Measurements from ENCODE around the gene DENND4A. TPM values are rescaled to one million over a fixed set of nuclear protein-coding genes. Genes with fewer than 3 reads are reported as not detected.

Gene DENND4A
- total and polyA plus RNA-seq, 7 donors, result 4.0 to 46.7 (median 15.4) TPM

DNA sequence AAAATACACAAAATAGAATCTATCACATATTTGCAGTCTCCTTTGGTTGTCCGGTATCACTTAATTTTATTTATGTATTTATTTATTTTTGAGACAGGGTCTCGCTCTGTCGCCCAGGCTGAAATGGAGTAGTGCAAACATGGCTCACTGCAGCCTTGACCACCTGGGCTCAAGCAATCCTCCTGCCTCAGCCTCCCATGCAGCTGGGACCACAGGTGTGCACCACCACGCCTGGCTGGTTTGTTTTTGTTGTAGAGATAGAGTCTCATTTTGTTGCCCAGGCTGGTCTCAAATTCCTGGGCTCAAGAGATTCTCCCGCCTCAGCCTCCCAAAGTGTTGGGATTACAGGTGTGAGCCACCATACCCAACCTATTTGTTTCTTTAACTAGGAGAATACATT lies 33.9 kb downstream of the DENND4A start:
- Histone ChIP-seq H3K36me3 (ENCODE audit: insufficient read depth in 1 of 2, low read depth in 1 of 2) (peaks cover 0 to 48% of the 10 kb centered on the region in 2 donors), H3K9me3 (no peaks in the 10 kb centered on the region), H3K27ac (no peak overlapping the region), H3K27me3 (ENCODE audit: insufficient read depth in 3 of 3, low read length in 2 of 3) (no peaks in the 10 kb centered on the region), H3K4me3 (no peak overlapping the region), H3K4me1 (no peaks in the 10 kb centered on the region)
- intact Hi-C loops (cut with DNase I), result no loop called here
- ATAC-seq (no peak), DNase-seq (no peak)
- WGBS, 3 donors, result 96 to 99% (median 99%) methylated on average over 5 of the region's 5 CpGs
- TF ChIP-seq, protein P1, sequence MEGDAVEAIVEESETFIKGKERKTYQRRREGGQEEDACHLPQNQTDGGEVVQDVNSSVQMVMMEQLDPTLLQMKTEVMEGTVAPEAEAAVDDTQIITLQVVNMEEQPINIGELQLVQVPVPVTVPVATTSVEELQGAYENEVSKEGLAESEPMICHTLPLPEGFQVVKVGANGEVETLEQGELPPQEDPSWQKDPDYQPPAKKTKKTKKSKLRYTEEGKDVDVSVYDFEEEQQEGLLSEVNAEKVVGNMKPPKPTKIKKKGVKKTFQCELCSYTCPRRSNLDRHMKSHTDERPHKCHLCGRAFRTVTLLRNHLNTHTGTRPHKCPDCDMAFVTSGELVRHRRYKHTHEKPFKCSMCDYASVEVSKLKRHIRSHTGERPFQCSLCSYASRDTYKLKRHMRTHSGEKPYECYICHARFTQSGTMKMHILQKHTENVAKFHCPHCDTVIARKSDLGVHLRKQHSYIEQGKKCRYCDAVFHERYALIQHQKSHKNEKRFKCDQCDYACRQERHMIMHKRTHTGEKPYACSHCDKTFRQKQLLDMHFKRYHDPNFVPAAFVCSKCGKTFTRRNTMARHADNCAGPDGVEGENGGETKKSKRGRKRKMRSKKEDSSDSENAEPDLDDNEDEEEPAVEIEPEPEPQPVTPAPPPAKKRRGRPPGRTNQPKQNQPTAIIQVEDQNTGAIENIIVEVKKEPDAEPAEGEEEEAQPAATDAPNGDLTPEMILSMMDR (IDR thresholded peaks at IDR 0.05), result no peak

DNA sequence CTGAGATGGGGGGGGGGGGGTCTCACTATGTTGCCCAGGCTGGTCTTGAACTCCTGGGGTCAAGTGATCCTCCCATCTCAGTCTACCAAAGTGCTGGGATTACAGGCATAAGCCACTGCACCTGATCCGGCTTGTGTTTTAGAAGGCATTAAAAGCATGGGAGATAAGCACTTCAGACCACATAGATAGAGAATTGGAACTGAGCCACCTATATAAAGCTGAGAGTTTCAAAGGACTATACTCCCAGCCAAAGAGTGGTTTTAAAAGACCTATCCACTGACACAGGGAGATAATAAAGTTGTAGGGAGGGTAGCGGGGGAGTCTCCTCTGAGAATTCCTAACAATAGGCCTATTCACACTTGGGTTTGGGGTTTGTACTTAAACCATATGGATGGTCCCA lies 34.8 kb downstream of the DENND4A start:
- Histone ChIP-seq H3K36me3 (ENCODE audit: insufficient read depth in 1 of 2, low read depth in 1 of 2) (peaks cover 0 to 52% of the 10 kb centered on the region in 2 donors), H3K4me3 (no peak overlapping the region), H3K27me3 (ENCODE audit: insufficient read depth in 3 of 3, low read length in 2 of 3) (no peaks in the 10 kb centered on the region), H3K9me3 (no peaks in the 10 kb centered on the region), H3K27ac (no peak overlapping the region), H3K4me1 (no peaks in the 10 kb centered on the region)
- intact Hi-C loops (cut with DNase I), result no loop called here
- TF ChIP-seq, protein P1 (IDR thresholded peaks at IDR 0.05), result no peak
- 97 to 100% (median 100%) methylated on average over 2 of the region's 2 CpGs for WGBS, 3 donors
- DNase-seq (no peak), ATAC-seq (no peak)

DNA sequence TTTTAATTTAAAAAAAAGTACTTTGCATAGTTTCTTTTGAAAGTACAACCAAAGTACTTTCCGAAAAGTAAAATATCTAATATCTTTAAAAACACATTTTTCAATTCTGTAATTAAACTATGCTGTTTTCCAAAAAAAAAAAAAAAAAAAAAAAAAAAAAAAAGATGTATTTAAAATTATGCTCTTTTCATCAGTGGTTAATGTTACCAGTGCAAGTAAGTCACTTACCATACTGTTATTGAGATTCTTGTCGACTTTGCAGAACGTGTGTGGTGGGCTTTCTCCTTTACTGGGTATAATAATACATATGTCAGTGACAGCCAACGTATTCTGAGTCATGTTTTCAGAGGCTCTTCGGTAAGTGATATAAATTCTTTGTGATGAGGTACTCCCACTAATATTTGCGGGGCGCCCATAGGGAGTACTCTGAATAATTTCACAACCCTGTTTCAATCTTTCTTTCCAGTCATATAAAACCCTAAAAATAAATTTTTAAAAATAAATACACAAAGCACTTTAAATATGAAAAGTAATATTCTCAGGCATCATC lies 39.9 kb downstream of the DENND4A start:
- intact Hi-C loops (cut with DNase I), result no loop called here
- Histone ChIP-seq H3K27me3 (ENCODE audit: insufficient read depth in 3 of 3, low read length in 2 of 3) (no peaks in the 10 kb centered on the region), H3K4me1 (no peaks in the 10 kb centered on the region), H3K36me3 (ENCODE audit: insufficient read depth in 1 of 2, low read depth in 1 of 2) (peaks cover 0 to 66% of the 10 kb centered on the region in 2 donors), H3K27ac (no peak overlapping the region), H3K9me3 (no peaks in the 10 kb centered on the region), H3K4me3 (no peak overlapping the region)
- no peak for ATAC-seq
- no peak for DNase-seq
- 78 to 87% (median 84%) methylated on average over 7 of the region's 7 CpGs for whole genome bisulfite sequencing, 3 donors
- TF ChIP-seq, protein P1 (IDR thresholded peaks at IDR 0.05), result no peak

DNA sequence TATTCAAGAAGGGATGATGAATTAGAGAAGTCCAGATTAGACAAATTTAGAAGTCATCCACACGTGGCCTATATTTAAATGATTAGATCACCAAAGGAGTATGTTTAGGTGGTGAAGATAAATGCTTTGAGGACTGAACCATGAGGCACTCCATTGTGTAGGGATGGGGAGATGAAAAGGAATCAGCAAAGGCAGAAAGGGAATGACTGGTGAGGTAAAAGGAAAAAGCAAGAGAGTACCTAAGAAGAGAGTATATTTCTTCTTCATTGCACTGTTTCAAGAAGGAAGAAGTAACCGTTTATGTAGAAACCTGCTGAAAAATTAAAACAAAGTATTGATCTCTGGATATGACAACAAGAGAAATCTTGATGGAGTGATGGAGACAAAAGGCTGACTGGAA lies 40.7 kb downstream of the DENND4A start:
- DNase-seq (no peak), ATAC-seq (no peak)
- intact Hi-C loops (cut with DNase I), result no loop called here
- 74 to 85% (median 82%) methylated on average over 2 of the region's 2 CpGs for WGBS, 3 donors
- TF ChIP-seq, protein P1 (IDR thresholded peaks at IDR 0.05), result no peak
- Histone ChIP-seq H3K9me3 (no peaks in the 10 kb centered on the region), H3K36me3 (ENCODE audit: insufficient read depth in 1 of 2, low read depth in 1 of 2) (peaks cover 0 to 63% of the 10 kb centered on the region in 2 donors), H3K27me3 (ENCODE audit: insufficient read depth in 3 of 3, low read length in 2 of 3) (no peaks in the 10 kb centered on the region), H3K27ac (no peak overlapping the region), H3K4me3 (no peak overlapping the region), H3K4me1 (no peaks in the 10 kb centered on the region)

DNA sequence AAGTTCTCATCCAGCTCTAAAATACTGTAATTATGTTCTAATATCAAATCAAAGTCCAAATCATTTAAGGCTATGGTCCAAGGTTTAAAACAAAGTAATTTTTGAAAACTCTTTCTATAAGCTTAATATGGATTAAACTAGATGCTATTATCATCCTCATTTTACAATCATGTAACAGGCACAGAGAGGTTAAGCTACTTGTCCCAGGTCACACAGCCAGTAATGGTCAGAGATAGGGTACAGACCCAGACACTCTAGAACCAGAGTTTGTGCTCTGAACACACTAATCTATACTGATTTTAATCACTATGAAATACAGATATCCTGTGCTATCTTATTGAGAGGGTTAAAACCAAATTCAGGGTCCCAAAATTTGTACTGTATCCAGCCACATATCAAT lies 44.8 kb downstream of the DENND4A start:
- DNase-seq (no peak), ATAC-seq (no peak)
- no peak overlapping the region for H3K27ac ChIP-seq
- H3K9me3 ChIP-seq, result no peaks in the 10 kb centered on the region
- intact Hi-C loops (cut with DNase I), result no loop called here
- no peaks in the 10 kb centered on the region for H3K27me3 ChIP-seq (ENCODE audit: insufficient read depth in 3 of 3, low read length in 2 of 3)
- TF ChIP-seq, protein P1 (IDR thresholded peaks at IDR 0.05), result no peak
- H3K4me1 ChIP-seq, result no peaks in the 10 kb centered on the region
- peaks cover 0 to 40% of the 10 kb centered on the region in 2 donors for H3K36me3 ChIP-seq (ENCODE audit: insufficient read depth in 1 of 2, low read depth in 1 of 2)
- no peak overlapping the region for H3K4me3 ChIP-seq
